K562 (cell line): ENCODE measurements around the gene RRM2. TPM values are rescaled to one million over a fixed set of nuclear protein-coding genes. Genes with fewer than 3 reads are reported as not detected.

Source experiments
- ATAC-seq: fragments of 200-7000 bp; cut with Tn5 transposase; 3 replicates; pipeline ENCODE4 v1.9.1; 2020; ENCODE audit warnings: moderate library complexity
- BruUV-seq: library from RNA; stranded (reverse); fragments of 400-500 nt; replicated peaks from 2 replicates; lab custom pipeline; 2021; lab: Mats Ljungman, UMichigan
- CTCF ChIA-PET: fragments of 300-600 bp; formaldehyde crosslinking; extraction: SDS; loops from one replicate; lab custom pipeline; 2021; ENCODE audit warnings: low intra/inter-chr PET ratio; lab: Yijun Ruan, JAX
- POLR2A ChIA-PET: fragments of 300-600, 350-650 bp; sonication (Branson Sonifier 250); formaldehyde crosslinking; extraction: SDS; loops from one replicate; lab custom pipeline; 2021; ENCODE audit warnings: antibody characterized with exemption, inconsistent platforms; lab: Yijun Ruan, JAX
- DNase-seq, 4 experiments: peaks; one replicate each; pipeline versions ENCODE4 v3.0.0 to v3.0.0-alpha.2; 2011 to 2018; ENCODE audit warnings: low spot score in 3 of 4, mixed read lengths in 3 of 4; ENCODE audit errors: extremely low read depth in 1 of 4
- FAIRE-seq: peaks from 2 replicates; lab custom pipeline; 2011; peaks lifted over from hg19 to GRCh38; lab: Jason Lieb, UNC
- H2AFZ ChIP-seq: 2 replicates; pipeline ENCODE4 v1.6.0; 2011; ENCODE audit warnings: low read depth, low read length, control low read depth, inconsistent platforms
- H3K27ac ChIP-seq: fragments of 200-600 bp; 3 replicates; pipeline ENCODE4 v1.8.0; 2011; ENCODE audit warnings: low read depth, mild to moderate bottlenecking, control low read depth, inconsistent platforms, low read length, moderate library complexity, mixed read lengths; ENCODE audit errors: extremely low read depth
- H3K27me3 ChIP-seq, 2 experiments: fragments of 300-600 bp in 1 of 2; 2 replicates in 1 of 2; 3 replicates in 1 of 2; pipeline versions ENCODE4 v1.6.0 to v1.8.0; 2011; ENCODE audit warnings: inconsistent platforms in 2 of 2, low read length in 2 of 2, mild to moderate bottlenecking in 1 of 2, mixed read lengths in 1 of 2, moderate library complexity in 1 of 2; ENCODE audit not compliant: control insufficient read depth in 2 of 2, insufficient read depth in 2 of 2
- H3K36me3 ChIP-seq: fragments of 300-600 bp; 3 replicates; pipeline ENCODE4 v1.8.0; 2011; ENCODE audit warnings: mild to moderate bottlenecking, low read length, inconsistent platforms; ENCODE audit not compliant: control insufficient read depth, insufficient read depth
- H3K4me1 ChIP-seq, 2 experiments: fragments of 200-600 bp in 1 of 2; replicated peaks in 1 of 2; 2 replicates in 1 of 2; 3 replicates in 1 of 2; pipeline versions ENCODE4 v1.5.1 to v1.8.0; 2011; ENCODE audit warnings: inconsistent platforms in 2 of 2, low read length in 2 of 2, mild to moderate bottlenecking in 1 of 2, mixed read lengths in 1 of 2, moderate library complexity in 1 of 2; ENCODE audit not compliant: control insufficient read depth in 2 of 2, insufficient read depth in 2 of 2
- H3K4me2 ChIP-seq: 2 replicates; pipeline ENCODE4 v1.6.1; 2011; ENCODE audit warnings: low read length, control low read depth, inconsistent platforms, mixed read lengths; ENCODE audit not compliant: insufficient read depth
- H3K4me3 ChIP-seq: fragments of 200-600 bp; sonication (generic), shearing (Covaris generic); 2 replicates; pipeline ENCODE4 v1.5.1; 2016; ENCODE audit warnings: control low read depth, inconsistent platforms
- H3K79me2 ChIP-seq: fragments of 200-600 bp; 3 replicates; pipeline ENCODE4 v1.8.0; 2011; ENCODE audit warnings: low read length, inconsistent platforms; ENCODE audit not compliant: control insufficient read depth, insufficient read depth
- H3K9ac ChIP-seq, 2 experiments: 2 replicates each; pipeline versions ENCODE4 v1.6.0 to v1.6.1; 2011; ENCODE audit warnings: low read depth in 2 of 2, low read length in 2 of 2, control low read depth in 1 of 2, inconsistent platforms in 1 of 2, mild to moderate bottlenecking in 1 of 2, mixed read lengths in 1 of 2; ENCODE audit not compliant: insufficient read depth in 1 of 2
- H3K9me1 ChIP-seq: one replicate; pipeline ENCODE4 v1.6.0; 2011; ENCODE audit warnings: inconsistent platforms, mild to moderate bottlenecking, low read length, moderate library complexity; ENCODE audit not compliant: control insufficient read depth, insufficient read depth
- H3K9me3 ChIP-seq: replicated peaks from 2 replicates; pipeline ENCODE4 v1.5.1; 2011; ENCODE audit warnings: low read depth, low read length, inconsistent platforms; ENCODE audit not compliant: control insufficient read depth, insufficient read depth
- H4K20me1 ChIP-seq: replicated peaks from 2 replicates; pipeline ENCODE4 v1.6.1; 2011; ENCODE audit warnings: low read length, inconsistent platforms, mixed read lengths; ENCODE audit not compliant: control insufficient read depth, insufficient read depth
- IFI16 ChIP-seq: fragments of 250-450 bp; sonication (Bioruptor Pico); IDR thresholded peaks from 2 replicates; pipeline ENCODE4 v2.1.2; 2022; ENCODE audit warnings: mild to moderate bottlenecking, inconsistent platforms
- MAFK ChIP-seq: IDR thresholded peaks from 2 replicates; pipeline ENCODE4 v1.6.1; 2011; ENCODE audit warnings: low read length, improper control_type of control experiment
- NCOR1 ChIP-seq: fragments of 450-650 bp; IDR thresholded peaks from 2 replicates; pipeline ENCODE4 v1.6.1; 2016; ENCODE audit warnings: mild to moderate bottlenecking, moderate library complexity
- NFIX ChIP-seq: fragments of 250-450 bp; sonication (Bioruptor Pico); IDR thresholded peaks from 2 replicates; pipeline ENCODE4 v1.4.0; 2020; ENCODE audit warnings: low read depth, mild to moderate bottlenecking, moderate library complexity
- NR3C1 ChIP-seq: sonication (generic); formaldehyde crosslinking; IDR thresholded peaks from 2 replicates; pipeline ENCODE4 v1.8.1; 2022; ENCODE audit warnings: missing genetic modification reagents
- ZKSCAN8 ChIP-seq: fragments of 200-800 bp; sonication (Bioruptor generic); IDR thresholded peaks from 2 replicates; pipeline ENCODE4 v1.6.1; 2016; ENCODE audit warnings: missing genetic modification characterization, missing compliant biosample characterization
- ZNF507 ChIP-seq: conservative IDR thresholded peaks from 2 replicates; pipeline ENCODE4 v1.6.1; 2017; ENCODE audit warnings: missing genetic modification characterization, missing compliant biosample characterization
- WGBS: fragments of 100-300 bp; shearing (Covaris generic); methylation state at CpG from one replicate; pipeline ENCODE4 v1.1.6; 2016; ENCODE audit warnings: low coverage, mixed read lengths; ENCODE audit not compliant: insufficient coverage; ENCODE audit errors: missing lambda C conversion rate; 5-methylcytosine and 5-hydroxymethylcytosine counted together
- in situ Hi-C: fragments of 300-500 bp; cut with MboI; formaldehyde crosslinking; loops from 4 replicates; pipeline ENCODE4 v1.15.0; 2018; ENCODE audit warnings: inconsistent platforms, mixed read lengths
- intact Hi-C: fragments of 100-400 bp; cut with micrococcal nuclease; formaldehyde crosslinking; loops from 2 replicates; pipeline ENCODE4 v1.14.2; 2022
- polyA plus RNA-seq, 8 experiments: library from polyadenylated mRNA; depleted of rRNA in 4 of 8; stranded (reverse) in 5 of 8; unstranded in 3 of 8; fragments of >200 nt; fragmentation: Nextera tagmentation in 2 of 8; fragmentation: Illumina TruSeq in 1 of 8; extraction: Ambion mirVana in 2 of 8; extraction: Trizol in 1 of 8; gene quantifications; 2 replicates each; pipeline versions ENCODE4 v1.2.1 to v1.2.3, GENCODE V29; 2011 to 2014; ENCODE audit warnings: inconsistent platforms in 1 of 8, missing spikeins in 1 of 8
- total RNA-seq, 7 experiments: library from RNA; depleted of rRNA in 6 of 7; stranded (reverse); fragments of >200 nt in 6 of 7; fragmentation: Illumina TruSeq in 2 of 7; extraction: Trizol in 2 of 7; gene quantifications; 2 replicates each; pipeline versions ENCODE4 v1.2.1 to v1.2.3, GENCODE V29; 2011 to 2021; ENCODE audit warnings: low replicate concordance in 1 of 7
- TF ChIP-seq, protein P1 (sequence below): sonication (generic); formaldehyde crosslinking; IDR thresholded peaks from 2 replicates; pipeline ENCODE4 v1.8.0; 2022; ENCODE audit warnings: mild to moderate bottlenecking, missing genetic modification reagents
- TF ChIP-seq, protein P2 (sequence below): fragments of 250-450 bp; sonication (Bioruptor Pico); IDR thresholded peaks from 2 replicates; pipeline ENCODE4 v1.5.1; 2021; ENCODE audit warnings: mild to moderate bottlenecking
- TF ChIP-seq, protein P3 (sequence below): fragments of 250-450 bp; sonication (Bioruptor Pico); IDR thresholded peaks from 2 replicates; pipeline ENCODE4 v1.8.0; 2021; ENCODE audit warnings: moderate library complexity, mild to moderate bottlenecking, inconsistent platforms

Gene RRM2
- total and polyA plus RNA-seq, 9 of the 15 experiments (the other 6 are each of a cell fraction or from before 2014, with no cell fraction given), result 50.1 to 244 (median 128) TPM

DNA sequence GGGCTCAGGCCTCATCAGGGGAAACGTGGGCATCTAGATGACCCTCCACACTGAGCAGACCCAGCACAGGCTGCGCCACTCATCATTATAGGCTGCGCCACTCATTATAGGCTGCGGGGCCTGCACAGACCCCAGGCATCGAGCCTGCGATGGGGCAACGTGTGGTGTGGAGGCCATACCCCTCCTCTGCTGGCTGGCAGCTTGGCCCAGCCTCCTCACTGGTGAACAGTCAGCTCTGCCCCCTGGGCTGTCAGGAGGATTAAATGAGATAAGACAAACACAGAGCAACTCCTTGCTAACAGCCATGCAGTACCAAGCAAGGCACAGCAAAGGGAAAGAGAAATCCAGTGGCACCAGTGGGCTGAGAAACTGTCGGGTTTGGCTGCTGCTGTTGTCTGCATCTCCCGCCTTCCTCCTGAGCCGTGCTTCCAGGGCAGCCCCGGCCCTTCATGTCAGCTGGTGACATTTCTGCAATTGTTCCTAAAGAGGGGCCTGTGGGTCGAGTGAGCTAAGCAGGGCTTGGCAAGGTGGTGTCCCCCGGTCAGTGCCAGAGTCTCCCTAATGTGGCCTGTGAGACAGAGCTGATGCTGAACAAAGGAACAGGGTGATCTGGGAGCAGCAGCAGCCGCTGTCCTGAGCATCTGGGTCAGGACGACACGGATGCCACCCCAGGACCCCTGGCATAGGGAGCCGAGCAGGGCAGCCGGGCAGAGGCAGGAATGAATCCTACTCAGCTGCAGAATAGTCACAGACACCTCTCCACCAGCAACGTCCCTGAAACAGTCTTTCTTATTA lies 48.7 kb downstream of the RRM2 start:
- in situ Hi-C loops (no loop called here), intact Hi-C loops (no loop called here)
- H3K4me3 ChIP-seq, result no peak overlapping the region
- H2AFZ ChIP-seq, result no peak overlapping the region
- no peak overlapping the region for H3K27ac ChIP-seq
- ChIA-PET CTCF (no interaction called here), POLR2A (interaction anchor here (0.9 to 1.3 kb wide), 3 partner anchors 12 to 39 kb away, joined by 3 to 4 read pairs (median 4); no protein-coding TSS in a partner anchor)
- TF ChIP-seq IFI16 (CRISPR knock-in tag) (no peak), NCOR1 (no peak), ZKSCAN8 (no peak), NR3C1 (no peak), MAFK (no peak), NFIX (CRISPR knock-in tag) (no peak), ZNF507 (tag) (no peak)
- TF ChIP-seq, protein P1, sequence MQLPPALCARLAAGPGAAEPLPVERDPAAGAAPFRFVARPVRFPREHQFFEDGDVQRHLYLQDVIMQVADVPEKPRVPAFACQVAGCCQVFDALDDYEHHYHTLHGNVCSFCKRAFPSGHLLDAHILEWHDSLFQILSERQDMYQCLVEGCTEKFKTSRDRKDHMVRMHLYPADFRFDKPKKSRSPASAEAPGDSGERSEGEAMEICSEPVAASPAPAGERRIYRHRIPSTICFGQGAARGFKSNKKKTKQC, result no peak
- TF ChIP-seq, protein P2, sequence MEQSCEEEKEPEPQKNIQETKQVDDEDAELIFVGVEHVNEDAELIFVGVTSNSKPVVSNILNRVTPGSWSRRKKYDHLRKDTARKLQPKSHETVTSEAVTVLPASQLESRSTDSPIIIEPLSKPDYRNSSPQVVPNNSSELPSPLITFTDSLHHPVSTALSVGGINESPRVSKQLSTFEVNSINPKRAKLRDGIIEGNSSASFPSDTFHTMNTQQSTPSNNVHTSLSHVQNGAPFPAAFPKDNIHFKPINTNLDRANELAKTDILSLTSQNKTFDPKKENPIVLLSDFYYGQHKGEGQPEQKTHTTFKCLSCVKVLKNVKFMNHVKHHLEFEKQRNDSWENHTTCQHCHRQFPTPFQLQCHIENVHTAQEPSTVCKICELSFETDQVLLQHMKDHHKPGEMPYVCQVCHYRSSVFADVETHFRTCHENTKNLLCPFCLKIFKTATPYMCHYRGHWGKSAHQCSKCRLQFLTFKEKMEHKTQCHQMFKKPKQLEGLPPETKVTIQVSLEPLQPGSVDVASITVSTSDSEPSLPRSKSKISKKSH (CRISPR knock-in tag), result no peak
- TF ChIP-seq, protein P3, sequence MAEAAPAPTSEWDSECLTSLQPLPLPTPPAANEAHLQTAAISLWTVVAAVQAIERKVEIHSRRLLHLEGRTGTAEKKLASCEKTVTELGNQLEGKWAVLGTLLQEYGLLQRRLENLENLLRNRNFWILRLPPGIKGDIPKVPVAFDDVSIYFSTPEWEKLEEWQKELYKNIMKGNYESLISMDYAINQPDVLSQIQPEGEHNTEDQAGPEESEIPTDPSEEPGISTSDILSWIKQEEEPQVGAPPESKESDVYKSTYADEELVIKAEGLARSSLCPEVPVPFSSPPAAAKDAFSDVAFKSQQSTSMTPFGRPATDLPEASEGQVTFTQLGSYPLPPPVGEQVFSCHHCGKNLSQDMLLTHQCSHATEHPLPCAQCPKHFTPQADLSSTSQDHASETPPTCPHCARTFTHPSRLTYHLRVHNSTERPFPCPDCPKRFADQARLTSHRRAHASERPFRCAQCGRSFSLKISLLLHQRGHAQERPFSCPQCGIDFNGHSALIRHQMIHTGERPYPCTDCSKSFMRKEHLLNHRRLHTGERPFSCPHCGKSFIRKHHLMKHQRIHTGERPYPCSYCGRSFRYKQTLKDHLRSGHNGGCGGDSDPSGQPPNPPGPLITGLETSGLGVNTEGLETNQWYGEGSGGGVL, result no peak
- H3K9me3 ChIP-seq, result no peaks in the 10 kb centered on the region
- DNase-seq (no peak), FAIRE-seq (no peak), ATAC-seq (no peak)
- peaks cover 8% of the 10 kb centered on the region; the same call in 1 of the 2 replicates for H4K20me1 ChIP-seq
- peaks cover 7% of the 10 kb centered on the region; the same call in 2 of the 3 replicates for H3K36me3 ChIP-seq
- H3K4me1 ChIP-seq, result peaks cover 0 to 11% of the 10 kb centered on the region in 2 experiments; a peak in 2 of 5 replicates
- peak overlapping the region in 1 of 2 experiments; percentile 41; a peak in 1 of 4 replicates for H3K9ac ChIP-seq
- H3K27me3 ChIP-seq, result no peaks in the 10 kb centered on the region
- no peaks in the 10 kb centered on the region for H3K9me1 ChIP-seq
- H3K4me2 ChIP-seq, result no peak overlapping the region
- no peaks in the 10 kb centered on the region for H3K79me2 ChIP-seq
- BruUV-seq, result no TSS peak
- 82% methylated on average over 19 of the region's 19 CpGs for WGBS
